Breast epithelium (tissue), 3 donors: ENCODE results near the gene DLST.

Experiments used
- POLR2AphosphoS5 ChIP-seq, 3 donors: sonication (generic); formaldehyde crosslinking; IDR thresholded peaks; one replicate each; pipeline ENCODE4 v1.6.1; 2017; ENCODE audit warnings: antibody characterized with exemption in 3 of 3
- TF ChIP-seq, protein P1 (sequence below), 3 donors: fragments of 450-650 bp; IDR thresholded peaks; one replicate each; pipeline ENCODE4 v1.5.1; 2016 to 2017; ENCODE audit warnings: antibody characterized with exemption in 3 of 3, mild to moderate bottlenecking in 3 of 3, moderate library complexity in 3 of 3

GRCh38 chr14:74913986-74914573 lies 32.4 kb downstream of the DLST start:
- TF ChIP-seq, protein P1, sequence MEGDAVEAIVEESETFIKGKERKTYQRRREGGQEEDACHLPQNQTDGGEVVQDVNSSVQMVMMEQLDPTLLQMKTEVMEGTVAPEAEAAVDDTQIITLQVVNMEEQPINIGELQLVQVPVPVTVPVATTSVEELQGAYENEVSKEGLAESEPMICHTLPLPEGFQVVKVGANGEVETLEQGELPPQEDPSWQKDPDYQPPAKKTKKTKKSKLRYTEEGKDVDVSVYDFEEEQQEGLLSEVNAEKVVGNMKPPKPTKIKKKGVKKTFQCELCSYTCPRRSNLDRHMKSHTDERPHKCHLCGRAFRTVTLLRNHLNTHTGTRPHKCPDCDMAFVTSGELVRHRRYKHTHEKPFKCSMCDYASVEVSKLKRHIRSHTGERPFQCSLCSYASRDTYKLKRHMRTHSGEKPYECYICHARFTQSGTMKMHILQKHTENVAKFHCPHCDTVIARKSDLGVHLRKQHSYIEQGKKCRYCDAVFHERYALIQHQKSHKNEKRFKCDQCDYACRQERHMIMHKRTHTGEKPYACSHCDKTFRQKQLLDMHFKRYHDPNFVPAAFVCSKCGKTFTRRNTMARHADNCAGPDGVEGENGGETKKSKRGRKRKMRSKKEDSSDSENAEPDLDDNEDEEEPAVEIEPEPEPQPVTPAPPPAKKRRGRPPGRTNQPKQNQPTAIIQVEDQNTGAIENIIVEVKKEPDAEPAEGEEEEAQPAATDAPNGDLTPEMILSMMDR (IDR thresholded peaks at IDR 0.05): peak; percentile 34 to 76 (median 68)
- peak in 2 of 3 donors; percentile 46 to 53 for TF ChIP-seq POLR2AphosphoS5 (IDR thresholded peaks at IDR 0.05)
